CD14-positive monocyte (primary cell): ENCODE data around the gene CHAD. TPM values are rescaled to one million over a fixed set of nuclear protein-coding genes. Genes with fewer than 3 reads are reported as not detected.

Experiments
- DNase-seq, 3 donors: peaks; one replicate each; pipeline ENCODE4 v3.0.0-alpha.2; 2011 to 2022
- H2AFZ ChIP-seq: 2 replicates; pipeline ENCODE4 v1.6.0; 2012; ENCODE audit warnings: mild to moderate bottlenecking, low read depth, low read length, inconsistent platforms; ENCODE audit not compliant: insufficient read depth, poor library complexity, severe bottlenecking
- H3K27ac ChIP-seq, 2 donors: 1 replicate in 1 of 2; 2 replicates in 1 of 2; pipeline ENCODE4 v1.5.1; 2012 to 2013; ENCODE audit warnings: low read length in 2 of 2, control low read depth in 1 of 2, inconsistent platforms in 1 of 2, low read depth in 1 of 2, mild to moderate bottlenecking in 1 of 2
- H3K27me3 ChIP-seq, 2 donors: one replicate each; pipeline versions ENCODE4 v1.6.0 to v1.6.1; 2011 to 2013; ENCODE audit warnings: low read length in 2 of 2; ENCODE audit not compliant: control insufficient read depth in 2 of 2, insufficient read depth in 2 of 2
- H3K36me3 ChIP-seq, 2 donors: replicated peaks in 1 of 2; 1 replicate in 1 of 2; 2 replicates in 1 of 2; pipeline versions ENCODE4 v1.5.1 to v1.6.1; 2012 to 2013; ENCODE audit warnings: low read length in 2 of 2, control low read depth in 1 of 2, inconsistent platforms in 1 of 2, mild to moderate bottlenecking in 1 of 2; ENCODE audit not compliant: insufficient read depth in 2 of 2, control insufficient read depth in 1 of 2
- H3K4me1 ChIP-seq, 2 donors: 1 replicate in 1 of 2; 2 replicates in 1 of 2; pipeline versions ENCODE4 v1.5.1 to v1.6.1; 2012 to 2013; ENCODE audit warnings: low read length in 2 of 2, control low read depth in 1 of 2, inconsistent platforms in 1 of 2, mild to moderate bottlenecking in 1 of 2, moderate library complexity in 1 of 2; ENCODE audit not compliant: insufficient read depth in 2 of 2, control insufficient read depth in 1 of 2
- H3K4me2 ChIP-seq: replicated peaks from 2 replicates; pipeline ENCODE3; 2012; ENCODE audit warnings: low read length, moderate library complexity, mild to moderate bottlenecking; ENCODE audit not compliant: poor library complexity, severe bottlenecking; ENCODE audit errors: extremely low read depth
- H3K4me3 ChIP-seq, 3 experiments: fragments of 200-600 bp in 1 of 3; sonication (generic) in 1 of 3; replicated peaks in 1 of 3; 1 replicate in 2 of 3; 2 replicates in 1 of 3; pipeline ENCODE4 v1.5.1; 2011 to 2013; ENCODE audit warnings: low read length in 3 of 3, mild to moderate bottlenecking in 3 of 3, control low read depth in 2 of 3, low read depth in 2 of 3, inconsistent platforms in 1 of 3, moderate library complexity in 1 of 3
- H3K79me2 ChIP-seq: 2 replicates; pipeline ENCODE4 v1.6.0; 2012; ENCODE audit warnings: mild to moderate bottlenecking, control low read depth, inconsistent platforms, low read length, moderate library complexity; ENCODE audit not compliant: insufficient read depth
- H3K9ac ChIP-seq: 2 replicates; pipeline ENCODE4 v1.6.0; 2017; ENCODE audit warnings: low read length, mild to moderate bottlenecking; ENCODE audit not compliant: insufficient read depth, poor library complexity, severe bottlenecking
- H3K9me3 ChIP-seq, 2 donors: replicated peaks in 1 of 2; 1 replicate in 1 of 2; 2 replicates in 1 of 2; pipeline versions ENCODE4 v1.5.1 to v1.6.1; 2012 to 2013; ENCODE audit warnings: low read length in 2 of 2, control low read depth in 1 of 2; ENCODE audit not compliant: control insufficient read depth in 1 of 2, insufficient read depth in 1 of 2
- H4K20me1 ChIP-seq: 2 replicates; pipeline ENCODE4 v1.6.0; 2012; ENCODE audit warnings: mild to moderate bottlenecking, low read length, control low read depth, moderate library complexity; ENCODE audit not compliant: insufficient read depth
- H3K27ac Mint-ChIP-seq, 7 donors: one replicate each; pipeline ENCODE4 v1.8.0; 2020; ENCODE audit warnings: mild to moderate bottlenecking in 7 of 7, mixed read lengths in 7 of 7, moderate library complexity in 6 of 7, inconsistent platforms in 2 of 7
- H3K27me3 Mint-ChIP-seq, 3 donors: one replicate each; pipeline ENCODE4 v1.8.0; 2021 to 2022; ENCODE audit warnings: low read depth in 3 of 3, mild to moderate bottlenecking in 3 of 3, mixed read lengths in 3 of 3, moderate library complexity in 3 of 3, inconsistent platforms in 1 of 3
- H3K36me3 Mint-ChIP-seq, 2 donors: one replicate each; pipeline ENCODE4 v1.8.0; 2020; ENCODE audit warnings: mixed read lengths in 2 of 2, inconsistent platforms in 1 of 2, mild to moderate bottlenecking in 1 of 2
- H3K4me1 Mint-ChIP-seq: one replicate; pipeline ENCODE4 v1.8.0; 2020; ENCODE audit warnings: mild to moderate bottlenecking, mixed read lengths
- H3K4me3 Mint-ChIP-seq, 2 donors: one replicate each; pipeline ENCODE4 v1.8.0; 2020; ENCODE audit warnings: mild to moderate bottlenecking in 2 of 2, mixed read lengths in 2 of 2, moderate library complexity in 1 of 2
- H3K9me3 Mint-ChIP-seq, 7 donors: one replicate each; pipeline ENCODE4 v1.8.0; 2020 to 2022; ENCODE audit warnings: mixed read lengths in 7 of 7, mild to moderate bottlenecking in 6 of 7, moderate library complexity in 6 of 7, inconsistent platforms in 2 of 7
- WGBS: methylation state at CpG from one replicate; pipeline ENCODE4 v1.1.5; 2013; ENCODE audit warnings: missing lambda C conversion rate; ENCODE audit not compliant: insufficient coverage; 5-methylcytosine and 5-hydroxymethylcytosine counted together
- intact Hi-C, 2 donors: fragments of 100-400 bp; cut with micrococcal nuclease; formaldehyde crosslinking; loops; one replicate each; pipeline versions ENCODE4 v1.15.0 to v1.15.1; 2023
- polyA plus RNA-seq, 3 donors: library from polyadenylated mRNA; depleted of rRNA in 1 of 3; unstranded in 2 of 3; stranded (reverse) in 1 of 3; fragments of 300-500 nt in 2 of 3; fragments of >200 nt in 1 of 3; fragmentation: Illumina TruSeq in 2 of 3; gene quantifications; 1 replicate in 2 of 3; 2 replicates in 1 of 3; pipeline ENCODE4 v1.2.3, GENCODE V29; 2012 to 2021
- TF ChIP-seq, protein P1 (sequence below): fragments of 200-600 bp; IDR thresholded peaks from one replicate; pipeline ENCODE4 v1.8.0; 2022; ENCODE audit warnings: antibody characterized with exemption, mild to moderate bottlenecking

The CHAD gene
- polyA plus RNA-seq, 3 donors = not detected

DNA sequence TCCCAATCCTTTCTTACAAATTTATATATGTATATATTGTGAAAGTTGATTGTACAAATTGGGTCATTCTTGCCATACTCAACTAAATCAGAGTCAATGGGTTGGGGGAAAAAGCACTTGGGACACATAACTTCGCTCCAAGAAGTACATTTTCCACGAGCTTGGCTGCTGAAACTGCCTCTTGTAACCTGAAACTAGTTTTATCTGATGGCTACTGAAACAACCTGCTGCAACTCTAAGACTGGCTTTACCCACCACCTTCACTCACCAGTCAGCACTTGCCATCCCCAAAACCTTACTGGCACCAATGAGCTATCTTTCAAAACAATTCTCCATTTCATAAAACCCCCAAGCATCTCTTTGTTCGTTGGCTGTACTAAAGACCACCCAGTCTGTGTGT is 25.1 kb upstream of the CHAD start:
- 80% methylated on average over 2 of the region's 3 CpGs for WGBS
- H3K4me1 ChIP-seq = no peaks in the 10 kb centered on the region
- no peak overlapping the region for H3K9ac ChIP-seq
- TF ChIP-seq, protein P1, sequence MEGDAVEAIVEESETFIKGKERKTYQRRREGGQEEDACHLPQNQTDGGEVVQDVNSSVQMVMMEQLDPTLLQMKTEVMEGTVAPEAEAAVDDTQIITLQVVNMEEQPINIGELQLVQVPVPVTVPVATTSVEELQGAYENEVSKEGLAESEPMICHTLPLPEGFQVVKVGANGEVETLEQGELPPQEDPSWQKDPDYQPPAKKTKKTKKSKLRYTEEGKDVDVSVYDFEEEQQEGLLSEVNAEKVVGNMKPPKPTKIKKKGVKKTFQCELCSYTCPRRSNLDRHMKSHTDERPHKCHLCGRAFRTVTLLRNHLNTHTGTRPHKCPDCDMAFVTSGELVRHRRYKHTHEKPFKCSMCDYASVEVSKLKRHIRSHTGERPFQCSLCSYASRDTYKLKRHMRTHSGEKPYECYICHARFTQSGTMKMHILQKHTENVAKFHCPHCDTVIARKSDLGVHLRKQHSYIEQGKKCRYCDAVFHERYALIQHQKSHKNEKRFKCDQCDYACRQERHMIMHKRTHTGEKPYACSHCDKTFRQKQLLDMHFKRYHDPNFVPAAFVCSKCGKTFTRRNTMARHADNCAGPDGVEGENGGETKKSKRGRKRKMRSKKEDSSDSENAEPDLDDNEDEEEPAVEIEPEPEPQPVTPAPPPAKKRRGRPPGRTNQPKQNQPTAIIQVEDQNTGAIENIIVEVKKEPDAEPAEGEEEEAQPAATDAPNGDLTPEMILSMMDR = no peak
- H3K79me2 ChIP-seq = no peaks in the 10 kb centered on the region
- H3K27me3 Mint-ChIP-seq = peaks cover 1 to 9% (median 4%) of the 10 kb centered on the region in 3 donors
- H2AFZ ChIP-seq = no peak overlapping the region
- no peaks in the 10 kb centered on the region for H3K36me3 ChIP-seq
- H3K9me3 ChIP-seq = no peaks in the 10 kb centered on the region
- DNase-seq = no peak
- H3K9me3 Mint-ChIP-seq = no peaks in the 10 kb centered on the region
- no peaks in the 10 kb centered on the region for H4K20me1 ChIP-seq
- intact Hi-C loops = no loop called here
- peaks cover 8% of the 10 kb centered on the region for H3K4me1 Mint-ChIP-seq
- no peak overlapping the region for H3K4me2 ChIP-seq
- H3K4me3 Mint-ChIP-seq = no peak overlapping the region
- no peak overlapping the region for H3K27ac Mint-ChIP-seq
- H3K27me3 ChIP-seq = no peaks in the 10 kb centered on the region
- H3K36me3 Mint-ChIP-seq = no peaks in the 10 kb centered on the region
- no peak overlapping the region for H3K27ac ChIP-seq
- no peak overlapping the region for H3K4me3 ChIP-seq

DNA sequence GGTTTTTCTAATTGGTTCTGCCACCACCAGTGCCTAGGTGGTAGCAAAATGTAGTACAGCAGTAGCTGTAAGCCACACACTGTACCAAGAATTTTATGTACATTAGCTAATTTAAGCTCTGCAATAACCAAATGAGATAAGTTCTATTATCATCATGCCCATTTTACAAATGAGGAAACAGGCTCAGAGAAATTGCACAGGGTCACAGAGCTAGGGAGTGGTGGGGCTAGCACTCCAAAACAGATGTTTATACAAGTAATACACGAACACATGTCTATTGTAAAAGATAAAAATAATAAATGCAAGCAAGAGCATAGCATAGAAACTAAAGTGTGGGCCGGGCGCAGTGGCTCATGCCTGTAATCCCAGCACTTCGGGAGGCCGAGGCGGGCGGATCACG is 23.5 kb upstream of the CHAD start:
- Mint-ChIP-seq H3K36me3 (peaks cover 2% of the 10 kb centered on the region in 2 donors), H3K9me3 (no peaks in the 10 kb centered on the region), H3K4me3 (no peak overlapping the region), H3K27me3 (peaks cover 1 to 8% (median 4%) of the 10 kb centered on the region in 3 donors), H3K4me1 (peaks cover 8% of the 10 kb centered on the region), H3K27ac (no peak overlapping the region)
- DNase-seq = no peak
- Histone ChIP-seq H4K20me1 (no peaks in the 10 kb centered on the region), H3K9ac (no peak overlapping the region), H3K36me3 (peaks cover 0 to under 1% of the 10 kb centered on the region in 2 donors), H3K4me3 (no peak overlapping the region), H3K4me2 (no peak overlapping the region), H3K9me3 (no peaks in the 10 kb centered on the region), H3K27ac (no peak overlapping the region), H3K27me3 (no peaks in the 10 kb centered on the region), H2AFZ (no peak overlapping the region), H3K4me1 (no peaks in the 10 kb centered on the region), H3K79me2 (no peaks in the 10 kb centered on the region)
- TF ChIP-seq, protein P1 = no peak
- intact Hi-C loops = no loop called here
- WGBS = no CpG with 5 or more reads among the region's 8 CpGs
